Thyroid gland (tissue), 4 donors: Measurements from ENCODE around the gene IFNK.

ENCODE experiments used
- POLR2A ChIP-seq, 2 donors: fragments of 450-650 bp; IDR thresholded peaks; one replicate each; pipeline ENCODE4 v1.6.1; 2017; ENCODE audit warnings: antibody characterized with exemption in 2 of 2, mild to moderate bottlenecking in 2 of 2, moderate library complexity in 1 of 2
- TF ChIP-seq, protein P1 (sequence below), 6 experiments: fragments of 200-600 bp in 3 of 6; fragments of 450-650 bp in 3 of 6; sonication (generic) in 3 of 6; IDR thresholded peaks; one replicate each; pipeline ENCODE4 v1.5.1; 2016 to 2019; ENCODE audit warnings: antibody characterized with exemption in 6 of 6, mild to moderate bottlenecking in 2 of 6, inconsistent platforms in 1 of 6, moderate library complexity in 1 of 6

DNA sequence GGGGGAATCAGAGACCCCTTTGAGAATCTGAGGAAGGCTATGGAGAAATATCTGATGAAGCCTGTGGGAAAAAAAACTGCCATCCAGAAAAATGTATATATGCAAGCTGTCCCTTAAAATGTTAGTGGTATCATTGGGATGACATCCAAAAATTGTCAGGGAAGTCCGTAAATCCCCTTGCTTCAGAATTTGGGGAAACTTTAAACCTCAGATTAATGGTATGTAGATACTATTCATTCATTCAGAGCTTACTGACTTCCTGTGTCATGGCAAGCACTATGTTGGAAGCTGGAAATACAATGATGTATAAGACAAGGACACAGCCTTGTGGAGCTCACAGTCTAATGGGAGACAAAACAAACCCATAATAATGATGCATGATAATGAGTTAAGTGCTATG lies 16.4 kb downstream of the IFNK start:
- TF ChIP-seq, protein P1, sequence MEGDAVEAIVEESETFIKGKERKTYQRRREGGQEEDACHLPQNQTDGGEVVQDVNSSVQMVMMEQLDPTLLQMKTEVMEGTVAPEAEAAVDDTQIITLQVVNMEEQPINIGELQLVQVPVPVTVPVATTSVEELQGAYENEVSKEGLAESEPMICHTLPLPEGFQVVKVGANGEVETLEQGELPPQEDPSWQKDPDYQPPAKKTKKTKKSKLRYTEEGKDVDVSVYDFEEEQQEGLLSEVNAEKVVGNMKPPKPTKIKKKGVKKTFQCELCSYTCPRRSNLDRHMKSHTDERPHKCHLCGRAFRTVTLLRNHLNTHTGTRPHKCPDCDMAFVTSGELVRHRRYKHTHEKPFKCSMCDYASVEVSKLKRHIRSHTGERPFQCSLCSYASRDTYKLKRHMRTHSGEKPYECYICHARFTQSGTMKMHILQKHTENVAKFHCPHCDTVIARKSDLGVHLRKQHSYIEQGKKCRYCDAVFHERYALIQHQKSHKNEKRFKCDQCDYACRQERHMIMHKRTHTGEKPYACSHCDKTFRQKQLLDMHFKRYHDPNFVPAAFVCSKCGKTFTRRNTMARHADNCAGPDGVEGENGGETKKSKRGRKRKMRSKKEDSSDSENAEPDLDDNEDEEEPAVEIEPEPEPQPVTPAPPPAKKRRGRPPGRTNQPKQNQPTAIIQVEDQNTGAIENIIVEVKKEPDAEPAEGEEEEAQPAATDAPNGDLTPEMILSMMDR (IDR thresholded peaks at IDR 0.05) = no peak
- no peak for TF ChIP-seq POLR2A (IDR thresholded peaks at IDR 0.05)
